ENCODE results near the gene DNAJC7. TPM values are rescaled to one million over a fixed set of nuclear protein-coding genes. Genes with fewer than 3 reads are reported as not detected.
A peak's percentile ranks its signal among the peaks of the same experiment; 100 is the strongest.

DNAJC7 gene
- total RNA-seq, 2 donors from 2014 or later = 76.5 to 84.6 TPM

GRCh38 chr17:42047343-42047742 lies 30.1 kb upstream of the DNAJC7 start:
- intact Hi-C loops (cut with DNase I, micrococcal nuclease) = no loop called here
- DNase-seq (no peak), ATAC-seq (no peak)

- ATAC-seq = no peak
- intact Hi-C loops (cut with DNase I, micrococcal nuclease) = no loop called here
- no peak for DNase-seq
Observed at GRCh38 chr17:42045719-42046118, 28.5 kb upstream of the DNAJC7 start.

DNA sequence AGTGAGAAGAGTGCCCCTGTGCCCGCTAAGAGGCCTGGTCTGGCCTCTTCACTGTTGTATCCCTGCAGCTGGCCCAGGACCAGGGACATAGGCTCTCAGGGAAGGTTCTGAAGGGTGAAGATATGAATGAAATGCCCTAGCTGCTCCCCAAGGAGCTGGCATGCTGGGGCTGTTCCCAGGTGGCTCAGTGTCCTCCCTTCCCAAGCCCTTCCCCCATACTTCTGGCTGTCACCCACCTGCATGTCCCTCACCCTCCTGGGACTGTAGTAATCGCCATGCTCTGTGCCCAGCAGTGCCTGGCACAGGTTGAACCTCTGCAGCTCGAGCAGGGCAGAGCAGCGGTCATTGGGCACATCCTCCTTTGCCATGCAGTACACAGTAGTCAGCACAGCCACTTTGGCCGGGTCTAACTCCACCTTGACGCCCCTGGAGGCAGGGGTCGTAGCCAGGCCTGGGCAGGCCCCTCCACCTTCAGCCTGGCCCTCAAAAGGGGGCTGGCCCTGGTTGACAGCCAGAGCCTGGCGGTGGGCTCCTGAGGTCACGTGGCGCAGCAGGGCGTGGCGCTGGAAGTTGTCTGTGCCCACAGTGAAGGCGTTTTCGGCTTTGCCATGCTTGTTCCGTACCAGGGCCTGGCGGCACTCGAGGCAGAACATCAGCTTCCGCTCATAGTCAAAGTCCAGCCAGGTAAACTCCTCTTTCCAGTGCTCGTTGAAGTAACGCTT lies 25.5 kb upstream of the DNAJC7 start:
- ATAC-seq = no peak
- intact Hi-C loops (cut with DNase I, micrococcal nuclease) = no loop called here

DNA sequence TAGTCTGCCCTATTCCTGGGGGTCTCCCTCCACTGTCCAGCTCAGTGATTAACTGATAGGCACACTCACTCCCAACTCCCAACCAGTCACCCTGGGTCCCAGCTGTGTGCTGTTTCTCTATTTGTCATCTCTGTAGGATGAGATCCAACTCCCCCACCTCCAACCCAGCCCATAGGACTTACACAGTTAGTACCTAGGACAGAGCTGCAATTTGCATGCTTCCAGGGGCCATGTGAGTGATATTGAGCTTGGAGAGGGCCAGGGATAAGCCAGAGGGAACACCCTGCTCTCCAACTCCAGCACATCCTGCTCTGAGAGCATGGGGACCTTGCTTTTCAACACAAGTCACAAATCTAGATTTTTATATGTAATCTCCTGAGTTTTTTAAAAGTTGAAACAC lies 24.4 kb upstream of the DNAJC7 start:
- intact Hi-C loops (cut with DNase I, micrococcal nuclease) = no loop called here
- ATAC-seq (no peak), DNase-seq (no peak)

More for the DNA sequence above, 25.5 kb upstream of the DNAJC7 start:
- no peak for DNase-seq

- ATAC-seq = no peak
- no peak for DNase-seq
- intact Hi-C loops (cut with DNase I, micrococcal nuclease) = no loop called here
Observed at GRCh38 chr17:42040818-42041217, 23.6 kb upstream of the DNAJC7 start.

GRCh38 chr17:42039794-42040763 lies 22.8 kb upstream of the DNAJC7 start:
- DNase-seq (no peak), ATAC-seq (peak; percentile 45)
- intact Hi-C loops (cut with DNase I, micrococcal nuclease) = loop anchor here in 1 of 2 donors (10.0 kb wide), 1 partner anchor 85 kb away; no protein-coding TSS in a partner anchor

DNA sequence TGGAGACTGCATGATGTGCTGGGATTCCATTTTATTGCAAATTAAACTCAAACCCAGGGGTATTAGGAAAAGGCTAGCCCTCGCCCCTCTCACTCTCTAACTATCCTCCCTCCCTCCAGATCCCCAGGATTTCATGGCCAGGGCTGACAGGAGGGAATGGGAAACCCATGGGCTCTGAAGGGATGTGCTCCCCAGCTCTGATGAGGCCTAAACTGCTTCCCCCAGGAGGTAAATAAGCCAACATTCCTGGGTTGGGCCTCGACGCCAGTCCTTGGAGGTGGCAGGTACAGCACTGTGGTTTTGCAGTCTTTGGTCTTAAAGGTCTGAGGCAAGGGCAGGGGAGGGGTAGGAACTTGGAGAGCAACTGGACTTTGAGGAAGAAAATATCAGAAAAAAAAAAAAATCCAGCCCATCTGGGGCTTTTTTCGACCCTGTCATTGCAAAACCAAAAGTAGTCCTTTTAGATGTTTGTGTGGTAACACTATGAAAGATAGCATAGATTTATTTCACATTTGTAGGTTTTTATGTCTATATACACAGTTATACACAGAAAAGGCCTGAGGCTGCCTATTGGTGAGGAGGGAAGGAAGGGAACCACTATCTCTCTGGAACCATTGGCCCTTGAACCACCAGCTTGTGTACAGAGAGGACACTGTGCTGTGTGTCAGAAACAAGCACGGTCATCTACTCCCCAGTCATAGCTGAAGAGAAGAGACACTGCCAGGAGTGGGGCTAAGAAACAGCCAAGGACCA lies 21.2 kb upstream of the DNAJC7 start:
- no peak for ATAC-seq
- no peak for DNase-seq
- intact Hi-C loops (cut with DNase I, micrococcal nuclease) = loop anchor here in 1 of 2 donors (10.0 kb wide), 1 partner anchor 84 kb away; no protein-coding TSS in a partner anchor

DNA sequence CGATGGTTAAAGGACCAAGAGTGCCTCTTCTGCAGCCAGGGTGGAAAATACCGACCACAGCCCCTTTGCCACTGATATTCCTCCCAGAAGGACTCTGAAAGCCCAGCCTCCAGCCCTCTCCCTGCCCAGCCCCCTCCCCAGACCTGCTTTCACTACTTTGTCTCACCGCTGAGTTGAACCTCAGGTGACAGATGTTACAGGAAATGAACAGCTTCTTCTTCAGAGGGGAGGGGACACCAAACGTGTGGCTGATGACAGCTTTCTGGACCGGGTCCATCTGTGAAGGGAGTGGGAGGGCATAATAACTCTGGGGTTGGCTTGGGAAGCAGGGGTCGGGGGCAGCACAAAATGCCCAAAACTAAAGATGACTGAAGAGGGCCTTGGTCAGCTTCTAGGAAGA lies 16.8 kb upstream of the DNAJC7 start:
- ATAC-seq (no peak), DNase-seq (no peak)
- intact Hi-C loops (cut with DNase I, micrococcal nuclease) = loop anchor here in 1 of 2 donors (10.0 kb wide), 1 partner anchor 79 kb away; no protein-coding TSS in a partner anchor

GRCh38 chr17:42031584-42031983 lies 14.3 kb upstream of the DNAJC7 start:
- no peak for ATAC-seq
- intact Hi-C loops (cut with DNase I, micrococcal nuclease) = loop anchor here in 1 of 2 donors (10.0 kb wide), 1 partner anchor 77 kb away; no protein-coding TSS in a partner anchor

GRCh38 chr17:42028791-42029127 lies 11.5 kb upstream of the DNAJC7 start:
- DNase-seq (no peak), ATAC-seq (no peak)
- intact Hi-C loops (cut with DNase I, micrococcal nuclease) = loop anchor here in 1 of 2 donors (5.0 kb wide), 1 partner anchor 89 kb away; no protein-coding TSS in a partner anchor

More at GRCh38 chr17:42031584-42031983, 14.3 kb upstream of the DNAJC7 start:
- no peak for DNase-seq

- peak; percentile 27 for ATAC-seq
- no peak for DNase-seq
- intact Hi-C loops (cut with DNase I, micrococcal nuclease) = loop anchor here in 1 of 2 donors (5.0 kb wide), 1 partner anchor 89 kb away; no protein-coding TSS in a partner anchor
Observed at GRCh38 chr17:42027961-42028790, 10.9 kb upstream of the DNAJC7 start.

GRCh38 chr17:42027590-42027889 lies 10.3 kb upstream of the DNAJC7 start:
- intact Hi-C loops (cut with DNase I, micrococcal nuclease) = loop anchor here in 1 of 2 donors (5.0 kb wide), 1 partner anchor 90 kb away; no protein-coding TSS in a partner anchor
- DNase-seq (no peak), ATAC-seq (no peak)

DNA sequence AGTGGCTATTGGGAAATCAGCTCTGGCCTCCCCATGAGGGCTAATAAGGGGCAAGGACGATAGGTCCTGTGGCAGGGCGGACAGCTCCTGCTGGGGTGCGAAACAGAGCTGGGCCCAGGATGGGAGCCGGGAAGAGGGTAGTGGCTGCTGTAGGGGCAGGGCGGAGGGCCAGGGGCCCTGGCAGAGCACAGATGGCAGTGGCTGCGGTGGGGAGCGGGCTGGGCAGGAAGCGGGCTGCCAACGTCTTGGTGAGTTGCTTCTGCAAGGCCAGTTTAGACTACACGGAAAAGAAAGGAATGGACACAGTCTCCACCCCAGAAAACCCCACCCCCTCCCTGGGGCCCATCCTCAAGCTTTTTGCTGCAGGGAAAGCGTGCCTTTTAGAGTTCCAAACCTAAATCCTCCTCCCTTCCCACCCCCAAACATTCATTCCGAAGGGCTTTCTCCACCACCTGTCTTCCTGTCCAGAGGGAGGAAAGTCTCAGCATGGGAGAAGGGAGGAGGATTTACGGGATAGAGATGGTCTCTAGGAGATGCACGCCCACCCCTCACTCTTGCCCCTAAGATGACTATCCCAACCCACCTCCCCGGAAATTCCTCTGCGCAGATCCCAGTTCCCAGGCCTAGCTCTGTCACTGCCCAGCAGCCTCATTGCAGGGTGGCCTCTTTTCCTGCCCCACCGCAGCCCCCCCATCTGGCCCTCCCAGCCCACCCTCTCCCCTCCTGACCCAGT lies 9.8 kb upstream of the DNAJC7 start:
- intact Hi-C loops (cut with DNase I, micrococcal nuclease) = loop anchor here in 1 of 2 donors (5.0 kb wide), 1 partner anchor 90 kb away; no protein-coding TSS in a partner anchor
- ATAC-seq = no peak
- no peak for DNase-seq

DNA sequence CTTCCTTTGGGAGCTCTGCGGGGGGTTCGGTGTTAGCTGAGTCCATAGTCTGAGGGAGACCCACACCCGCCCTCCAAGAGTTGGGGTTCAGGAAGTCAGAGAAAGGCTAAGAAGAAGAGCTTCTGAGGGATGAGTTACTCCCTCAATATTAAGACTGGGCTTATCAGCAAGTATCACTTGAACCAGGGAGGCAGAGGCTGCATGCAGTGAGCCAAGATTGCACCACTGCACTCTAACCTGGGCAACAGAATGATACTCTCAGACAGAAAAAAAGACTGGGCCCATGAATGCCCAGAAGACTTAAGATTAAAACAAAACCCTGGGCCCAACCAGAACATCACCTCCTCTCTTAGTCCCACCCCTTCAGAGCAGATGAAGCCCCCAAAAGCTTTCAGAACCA lies 8.7 kb upstream of the DNAJC7 start:
- ATAC-seq (no peak), DNase-seq (no peak)
- intact Hi-C loops (cut with DNase I, micrococcal nuclease) = loop anchor here in 1 of 2 donors (5.0 kb wide), 1 partner anchor 91 kb away; no protein-coding TSS in a partner anchor

GRCh38 chr17:42025191-42025579 lies 7.9 kb upstream of the DNAJC7 start:
- intact Hi-C loops (cut with DNase I, micrococcal nuclease) = loop anchor here in 1 of 2 donors (5.0 kb wide), 1 partner anchor 92 kb away; no protein-coding TSS in a partner anchor
- DNase-seq (no peak), ATAC-seq (no peak)

GRCh38 chr17:42023524-42024349 lies 6.5 kb upstream of the DNAJC7 start:
- ATAC-seq (no peak), DNase-seq (peak; percentile 29 to 41)
- intact Hi-C loops (cut with DNase I, micrococcal nuclease) = no loop called here

Data from left colon (tissue), 2 donors.